ENCODE measurements around the gene MXI1.

DNA sequence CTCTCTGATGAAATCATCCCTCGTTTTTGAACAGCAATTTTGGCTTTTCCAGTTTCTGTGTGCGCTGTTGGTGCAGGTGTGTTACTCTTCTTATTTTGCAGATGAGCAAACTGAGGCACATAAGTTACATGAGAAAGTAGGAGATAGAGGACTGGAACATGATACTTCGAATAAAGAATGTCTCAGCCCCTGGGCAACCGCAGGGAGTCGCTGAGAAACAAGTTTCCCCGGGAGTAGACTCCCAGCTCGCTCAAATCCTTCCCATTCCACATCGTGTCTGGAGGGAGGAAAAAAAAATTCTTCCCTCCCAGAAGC is 18.0 kb downstream of the MXI1 start:
- TF ChIP-seq, protein P1, sequence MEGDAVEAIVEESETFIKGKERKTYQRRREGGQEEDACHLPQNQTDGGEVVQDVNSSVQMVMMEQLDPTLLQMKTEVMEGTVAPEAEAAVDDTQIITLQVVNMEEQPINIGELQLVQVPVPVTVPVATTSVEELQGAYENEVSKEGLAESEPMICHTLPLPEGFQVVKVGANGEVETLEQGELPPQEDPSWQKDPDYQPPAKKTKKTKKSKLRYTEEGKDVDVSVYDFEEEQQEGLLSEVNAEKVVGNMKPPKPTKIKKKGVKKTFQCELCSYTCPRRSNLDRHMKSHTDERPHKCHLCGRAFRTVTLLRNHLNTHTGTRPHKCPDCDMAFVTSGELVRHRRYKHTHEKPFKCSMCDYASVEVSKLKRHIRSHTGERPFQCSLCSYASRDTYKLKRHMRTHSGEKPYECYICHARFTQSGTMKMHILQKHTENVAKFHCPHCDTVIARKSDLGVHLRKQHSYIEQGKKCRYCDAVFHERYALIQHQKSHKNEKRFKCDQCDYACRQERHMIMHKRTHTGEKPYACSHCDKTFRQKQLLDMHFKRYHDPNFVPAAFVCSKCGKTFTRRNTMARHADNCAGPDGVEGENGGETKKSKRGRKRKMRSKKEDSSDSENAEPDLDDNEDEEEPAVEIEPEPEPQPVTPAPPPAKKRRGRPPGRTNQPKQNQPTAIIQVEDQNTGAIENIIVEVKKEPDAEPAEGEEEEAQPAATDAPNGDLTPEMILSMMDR (IDR thresholded peaks at IDR 0.05; ENCODE audit: insufficient read depth, low read length): no peak
- no peak for TF ChIP-seq POLR2AphosphoS5 (IDR thresholded peaks at IDR 0.05; ENCODE audit: low read depth)
